Lower leg skin (tissue), 4 donors: ENCODE measurements around the gene TMEM217. TPM values are rescaled to one million over a fixed set of nuclear protein-coding genes. Genes with fewer than 3 reads are reported as not detected.
A peak's percentile ranks its signal among the peaks of the same experiment; 100 is the strongest.
"Not testable (repeated sequence)": the region's sequence is repeated elsewhere in the genome, so short reads cannot be mapped to it uniquely, and the experiment has no call there.

ENCODE experiments used
- DNase-seq, 2 donors: peaks; one replicate each; pipeline ENCODE4 v3.0.0-alpha.2; 2019; ENCODE audit warnings: low spot score in 2 of 2
- H3K4me3 ChIP-seq: fragments of 200-600 bp; sonication (generic); 2 replicates; pipeline ENCODE4 v1.5.1; 2017; ENCODE audit warnings: mild to moderate bottlenecking, low read depth; ENCODE audit not compliant: poor library complexity, severe bottlenecking
- CTCF ChIP-seq, 3 donors: fragments of 450-650 bp; IDR thresholded peaks; one replicate each; pipeline ENCODE4 v1.5.1; 2016; ENCODE audit warnings: antibody characterized with exemption in 3 of 3, mild to moderate bottlenecking in 3 of 3, moderate library complexity in 2 of 3
- POLR2A ChIP-seq, 2 donors: fragments of 450-650 bp; IDR thresholded peaks; one replicate each; pipeline ENCODE4 v1.6.1; 2016 to 2017; ENCODE audit warnings: antibody characterized with exemption in 2 of 2, mild to moderate bottlenecking in 1 of 2, moderate library complexity in 1 of 2
- WGBS, 2 donors: methylation state at CpG; one replicate each; pipeline ENCODE4 v1.1.5; 2018; 5-methylcytosine and 5-hydroxymethylcytosine counted together
- intact Hi-C: fragments of 100-400 bp; cut with DNase I; formaldehyde crosslinking; loops from one replicate; pipeline ENCODE4 v1.15.0; 2023; ENCODE audit warnings: low total_unique reads
- total RNA-seq, 4 donors: library from RNA; depleted of rRNA; stranded (reverse); fragments of >200 nt; gene quantifications; one replicate each; pipeline ENCODE4 v1.1.0, GENCODE V29; 2016

TMEM217 gene
- total RNA-seq, 4 donors from 2014 or later: 0.46 to 2.3 (median 1.0) TPM

DNA sequence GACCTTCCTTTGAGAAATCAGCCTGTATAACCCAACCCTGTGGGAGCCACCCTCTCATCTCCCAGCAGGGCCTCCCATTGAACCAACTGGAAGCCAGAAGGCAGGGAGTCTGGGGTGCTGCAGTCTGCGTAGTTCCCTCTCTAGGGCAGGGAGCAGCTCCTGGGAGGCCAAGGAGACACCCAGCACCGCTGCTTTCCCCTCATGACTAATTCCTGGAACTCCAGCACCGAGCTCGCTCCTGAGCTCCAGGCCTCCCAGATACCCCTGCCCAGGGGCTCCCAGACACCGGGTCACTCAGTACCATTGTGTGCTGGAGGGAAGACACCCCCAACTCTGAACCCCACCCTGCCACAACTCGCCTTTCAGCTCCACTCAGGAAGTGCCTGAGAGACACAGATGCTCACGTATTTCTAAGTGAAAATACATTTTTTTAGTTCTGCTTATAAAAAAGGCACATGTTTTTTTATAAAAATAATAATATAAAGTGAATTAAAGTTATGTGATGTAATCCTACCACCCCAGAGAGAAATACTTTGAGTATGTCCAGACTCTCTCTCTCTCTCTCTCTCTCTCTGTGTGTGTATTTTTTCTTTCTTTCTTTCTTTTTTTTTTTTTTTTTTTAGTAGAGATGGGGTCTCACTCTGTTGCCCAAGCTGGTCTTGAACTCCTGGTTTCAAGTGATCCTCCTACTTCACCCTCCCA is 70.5 kb downstream of the TMEM217 start:
- no peak for TF ChIP-seq CTCF (IDR thresholded peaks at IDR 0.05)
- no peak for TF ChIP-seq POLR2A (IDR thresholded peaks at IDR 0.05)
- H3K4me3 ChIP-seq: no peak overlapping the region
- intact Hi-C loops: no loop called here
- no peak for DNase-seq
- WGBS, 2 donors: 62 to 72% methylated on average over 7 of the region's 7 CpGs

DNA sequence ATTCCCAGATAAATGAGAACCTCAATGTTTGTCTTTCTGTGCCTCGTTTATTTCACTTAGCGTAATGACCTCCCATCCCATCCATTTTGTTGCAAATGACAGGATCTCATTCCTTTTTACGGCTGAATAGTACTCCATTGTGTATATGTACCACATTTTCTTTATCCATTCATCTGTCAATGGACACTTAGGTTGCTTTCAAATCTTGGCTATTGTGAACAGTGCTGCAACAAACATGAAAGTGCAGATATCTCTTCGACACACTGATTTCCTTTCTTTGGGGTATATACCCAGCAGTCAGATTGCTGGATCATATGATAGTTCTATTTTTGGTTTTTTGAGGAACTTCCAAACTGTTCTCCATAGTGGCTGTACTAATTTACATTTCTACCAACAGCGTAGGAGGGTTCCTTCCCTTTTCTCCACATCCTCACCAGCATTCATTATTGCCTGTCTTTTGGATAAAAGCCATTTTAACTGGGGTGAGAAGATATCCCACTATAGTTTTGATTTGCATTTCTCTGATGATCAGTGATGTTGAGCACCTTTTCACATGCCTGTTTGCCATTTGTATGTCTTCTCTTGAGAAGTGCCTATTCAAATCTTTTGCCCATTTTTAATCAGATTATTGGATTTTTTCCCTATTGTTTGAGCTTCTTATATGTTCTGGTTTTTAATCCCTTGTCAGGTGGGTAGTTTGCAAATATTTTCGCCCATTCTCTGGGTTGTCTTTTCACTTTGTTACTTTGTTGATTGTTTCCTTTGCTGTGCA is 71.8 kb downstream of the TMEM217 start:
- intact Hi-C loops, DNase-seq, H3K4me3 ChIP-seq: not testable (repeated sequence)
- WGBS, 2 donors: 74 to 89% methylated on average over 6 of the region's 6 CpGs

- H3K4me3 ChIP-seq: no peak overlapping the region
- intact Hi-C loops: no loop called here
- DNase-seq: peak; percentile 49 to 81
- 78 to 82% methylated on average over 8 of the region's 8 CpGs for WGBS, 2 donors
- TF ChIP-seq POLR2A (IDR thresholded peaks at IDR 0.05) (no peak), CTCF (IDR thresholded peaks at IDR 0.05) (no peak)
Measured at GRCh38 chr6:37182736-37183590, 75.0 kb downstream of the TMEM217 start.

DNA sequence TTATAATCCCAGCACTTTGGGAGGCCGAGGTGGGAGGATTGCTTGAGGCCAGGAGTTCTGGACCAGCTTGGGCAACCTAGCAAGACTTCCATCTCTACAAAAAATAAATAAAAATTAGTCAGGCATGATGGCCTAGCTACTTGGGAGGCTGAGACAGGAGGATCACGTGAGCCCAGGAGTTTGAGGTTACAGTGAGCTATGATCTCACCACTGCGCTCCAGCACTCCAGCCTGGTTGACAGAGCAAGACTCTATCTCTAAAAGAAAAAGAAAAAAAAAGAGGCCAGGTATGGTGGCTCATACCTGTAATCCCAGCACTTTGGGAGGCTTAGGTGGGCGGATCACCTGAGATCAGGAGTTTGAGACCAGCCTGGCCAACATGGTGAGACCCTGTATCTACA is 77.3 kb downstream of the TMEM217 start:
- DNase-seq: peak in 1 of 2 donors; percentile 29
- H3K4me3 ChIP-seq, intact Hi-C loops: not testable (repeated sequence)
- 95% methylated on average over 4 of the region's 4 CpGs for WGBS, 2 donors

DNA sequence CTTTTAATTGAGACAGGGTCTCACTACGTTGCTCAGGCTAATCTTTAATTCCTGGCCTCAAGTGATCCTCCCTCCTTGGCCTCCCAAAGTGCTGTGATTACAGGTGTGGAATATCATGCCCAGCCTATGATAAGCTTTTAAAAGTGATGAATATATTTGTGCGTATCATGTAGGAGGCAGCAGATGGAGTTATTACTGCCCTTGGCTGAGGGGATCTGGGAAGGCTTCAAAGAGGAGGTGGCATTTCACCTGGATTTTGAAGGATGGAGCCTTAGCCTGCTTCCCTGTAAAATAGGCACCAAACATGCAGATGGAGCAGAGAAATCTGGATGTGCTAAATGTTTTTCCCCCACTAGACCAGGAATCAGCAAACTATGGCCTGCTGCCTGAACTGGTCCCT is 77.9 kb downstream of the TMEM217 start:
- 85 to 92% methylated on average over 2 of the region's 2 CpGs for WGBS, 2 donors
- intact Hi-C loops: no loop called here
- DNase-seq: peak in 1 of 2 donors; percentile 21

More for the DNA sequence above, 77.9 kb downstream of the TMEM217 start:
- TF ChIP-seq CTCF (IDR thresholded peaks at IDR 0.05) (no peak), POLR2A (IDR thresholded peaks at IDR 0.05) (no peak)
- no peak overlapping the region for H3K4me3 ChIP-seq
